ENCODE results near the gene LTK.
A peak's percentile ranks its signal among the peaks of the same experiment; 100 is the strongest.
"Not testable (repeated sequence)": the region's sequence is repeated elsewhere in the genome, so short reads cannot be mapped to it uniquely, and the experiment has no call there.

Gene LTK

GRCh38 chr15:41482110-41482877 is 31.3 kb downstream of the LTK start:
- no peak for DNase-seq (ENCODE audit: insufficient read length, low spot score)
- no peak for FAIRE-seq

DNA sequence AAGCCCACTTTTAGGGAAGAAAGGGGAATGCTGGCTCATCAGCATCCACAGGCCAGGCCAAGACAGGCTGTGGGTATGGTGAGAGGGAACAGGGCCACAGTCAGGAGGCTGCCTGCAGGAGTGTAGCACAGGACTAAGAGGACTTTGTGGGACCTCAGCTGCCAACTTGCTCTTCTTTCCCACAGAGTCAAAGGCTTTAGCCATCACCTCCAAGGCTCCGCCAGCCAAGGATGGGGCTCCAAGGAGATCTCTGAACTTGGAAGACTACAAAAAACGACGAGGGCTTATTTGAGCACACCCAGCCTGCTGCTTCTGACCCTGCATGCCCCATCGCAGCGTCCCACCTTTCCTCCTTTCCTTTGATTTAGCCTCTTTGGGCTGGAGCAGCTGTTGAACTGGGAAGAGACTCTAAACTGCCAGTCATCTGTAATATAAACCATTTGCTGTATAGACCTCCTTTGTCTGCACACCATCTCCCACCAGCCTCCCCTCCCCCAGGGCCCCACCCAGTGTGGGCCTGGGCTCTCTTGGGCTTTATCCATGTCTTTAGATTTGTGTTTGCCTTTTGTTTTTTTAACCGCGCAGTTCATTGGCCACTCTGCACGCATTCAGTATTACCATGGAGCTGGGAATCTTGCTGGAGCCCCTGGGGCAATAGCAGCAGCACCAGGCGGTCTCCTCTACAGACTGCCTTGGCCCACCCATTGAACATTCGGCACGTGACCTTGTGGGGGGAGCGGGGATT is 33.1 kb downstream of the LTK start:
- FAIRE-seq (no peak), DNase-seq (ENCODE audit: insufficient read length, low spot score) (no peak)

DNA sequence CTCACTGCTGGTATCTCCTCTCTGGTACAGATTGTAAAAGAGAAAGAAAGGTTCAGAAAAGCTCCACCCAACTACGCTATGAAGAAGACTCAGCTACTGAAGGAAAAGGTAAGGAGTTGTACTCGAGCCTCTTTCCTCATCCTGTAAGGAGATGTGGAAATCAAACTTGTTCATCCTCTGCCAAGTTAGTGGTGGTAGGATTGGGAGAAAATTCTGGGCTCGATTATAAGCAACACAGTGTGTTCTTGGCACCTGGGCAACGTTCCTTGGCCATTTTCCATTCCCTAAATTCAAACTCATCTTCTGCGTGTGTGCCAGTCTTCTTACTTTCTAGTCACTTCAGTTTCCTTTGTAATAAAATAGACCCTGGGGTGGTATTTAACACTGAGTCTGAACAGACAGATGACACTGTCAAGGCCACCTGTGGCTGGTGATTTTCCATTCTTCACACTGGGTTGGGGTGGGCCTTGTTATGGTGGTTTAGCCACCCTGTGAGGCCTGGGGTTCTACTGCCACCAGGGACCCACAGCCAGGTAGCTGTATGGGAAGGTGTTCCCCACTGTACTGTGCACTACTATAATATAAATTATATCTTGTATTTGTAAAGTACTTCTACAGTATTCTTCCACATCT is 37.1 kb downstream of the LTK start:
- no peak for DNase-seq (ENCODE audit: insufficient read length, low spot score)
- no peak for FAIRE-seq

GRCh38 chr15:41474941-41475340 is 38.7 kb downstream of the LTK start:
- FAIRE-seq, result no peak
- no peak for DNase-seq (ENCODE audit: insufficient read length, low spot score)

GRCh38 chr15:41474436-41474835 is 39.2 kb downstream of the LTK start:
- no peak for FAIRE-seq
- DNase-seq (ENCODE audit: insufficient read length, low spot score), result no peak

- no peak for FAIRE-seq
- DNase-seq (ENCODE audit: insufficient read length, low spot score), result no peak
Observed at GRCh38 chr15:41473418-41473817, 40.2 kb downstream of the LTK start.

- not testable (repeated sequence) for FAIRE-seq; DNase-seq (ENCODE audit: insufficient read length, low spot score)
Observed at GRCh38 chr15:41469644-41470043, 44.0 kb downstream of the LTK start.

DNA sequence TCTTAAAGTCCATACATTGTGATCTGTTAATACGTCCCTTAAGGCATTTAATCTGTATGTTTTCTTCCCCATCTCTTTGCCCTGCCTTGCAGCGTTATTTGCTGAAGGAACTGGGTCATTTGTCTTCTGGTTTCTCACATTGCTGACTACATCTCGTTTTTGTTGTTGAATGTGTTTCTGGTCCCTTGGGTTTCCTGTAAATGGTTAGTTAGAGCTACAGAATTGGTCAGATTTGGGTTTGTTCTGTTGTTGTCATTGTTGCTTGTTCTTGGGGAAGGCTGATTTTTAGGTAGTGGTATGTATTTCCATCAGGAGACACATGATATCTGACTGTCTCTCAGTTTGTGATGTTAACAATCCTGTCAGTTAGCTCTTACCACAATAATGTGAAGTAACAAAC is 46.9 kb downstream of the LTK start:
- DNase-seq (ENCODE audit: insufficient read length, low spot score) (no peak), FAIRE-seq (no peak)

GRCh38 chr15:41465822-41466421 is 47.7 kb downstream of the LTK start:
- DNase-seq (ENCODE audit: insufficient read length, low spot score), result peak; percentile 41
- FAIRE-seq, result no peak

GRCh38 chr15:41464889-41465580 is 48.6 kb downstream of the LTK start:
- FAIRE-seq, result no peak
- DNase-seq (ENCODE audit: insufficient read length, low spot score), result no peak

- FAIRE-seq, result no peak
Observed at GRCh38 chr15:41462084-41462795, 51.4 kb downstream of the LTK start.

More at GRCh38 chr15:41462084-41462795, 51.4 kb downstream of the LTK start:
- no peak for DNase-seq (ENCODE audit: insufficient read length, low spot score)

All from HTR-8/SVneo (cell line).